ENCODE measurements around the gene TSPYL1. TPM values are rescaled to one million over a fixed set of nuclear protein-coding genes. Genes with fewer than 3 reads are reported as not detected.

TSPYL1 gene
- total RNA-seq, 1 experiment from 2014 or later: 70.3 TPM

GRCh38 chr6:116271149-116271708 is 8.5 kb downstream of the TSPYL1 start:
- ChIA-PET RAD21 (ENCODE audit: low non-redundant PET in 1 of 2, low total read pairs in 2 of 2, uncharacterized antibody in 2 of 2, unreplicated experiment in 2 of 2) (no interaction called here), POLR2A (interaction anchor here (1.2 kb wide), 1 partner anchor 17 kb away, joined by 3 read pairs; the partner anchor contains the start of gene TSPYL4), CTCF (interaction anchor here (3.3 kb wide), 1 partner anchor 17 kb away, joined by 20 read pairs; no protein-coding TSS in a partner anchor)
- Histone ChIP-seq H3K4me1 (ENCODE audit: control insufficient read depth in 1 of 2, insufficient read depth in 2 of 2, low read length in 2 of 2) (no peaks in the 10 kb centered on the region), H3K9me3 (ENCODE audit: control insufficient read depth in 1 of 2, insufficient read depth in 1 of 2, low read depth in 1 of 2, low read length in 2 of 2) (no peaks in the 10 kb centered on the region), H3K9ac (ENCODE audit: low read length) (no peak overlapping the region), H3K79me2 (ENCODE audit: insufficient read depth, low read length) (peaks cover 10% of the 10 kb centered on the region), H3K9me2 (ENCODE audit: insufficient read depth) (no peaks in the 10 kb centered on the region), H3K27me3 (ENCODE audit: insufficient read depth, low read length) (no peaks in the 10 kb centered on the region), H3K4me3 (replicated peaks in 1 of 2; ENCODE audit: low read depth in 1 of 2, low read length in 2 of 2) (no peak overlapping the region), H3K27ac (ENCODE audit: low read depth, low read length) (no peak overlapping the region), H3K36me3 (ENCODE audit: control insufficient read depth in 1 of 2, insufficient read depth in 2 of 2, low read length in 2 of 2) (0 out of 4 replicates have a peak, but pooled peaks cover 0 to 2% of the 10 kb centered on the region in 2 experiments), H3K4me2 (ENCODE audit: low read length) (no peak overlapping the region), H2AFZ (ENCODE audit: low read depth, low read length, poor library complexity, severe bottlenecking) (no peak overlapping the region), H4K20me1 (ENCODE audit: insufficient read depth) (no peaks in the 10 kb centered on the region)
- intact Hi-C loops (cut with micrococcal nuclease): no loop called here
- DNase-seq (ENCODE audit: low read depth, low spot score) (no peak), ATAC-seq (no peak)
- TF ChIP-seq SRF (IDR thresholded peaks at IDR 0.05; ENCODE audit: low read depth) (no peak), FOSL1 (IDR thresholded peaks at IDR 0.05; ENCODE audit: low read depth) (no peak), EZH2phosphoT487 (IDR thresholded peaks at IDR 0.05; ENCODE audit: borderline replicate concordance) (no peak), EZH2 (IDR thresholded peaks at IDR 0.05) (no peak), REST (IDR thresholded peaks at IDR 0.05; ENCODE audit: low read depth) (no peak), CEBPB (IDR thresholded peaks at IDR 0.05; ENCODE audit: low read depth) (no peak), POLR2A (IDR thresholded peaks at IDR 0.05; ENCODE audit: borderline replicate concordance, extremely low read depth, insufficient read depth, insufficient read length) (no peak)
- BruUV-seq (replicated peaks): no TSS peak
